HL-60/S4 (cell line): ENCODE measurements around the gene MALT1.

Experiments used
- in situ Hi-C: fragments of 300-500 bp; cut with MboI; formaldehyde crosslinking; loops from 2 replicates; pipeline ENCODE4 v1.14.3; 2022; ENCODE audit warnings: low sequenced_read_pairs

MALT1 gene

GRCh38 chr18:58653814-58654509, 17.3 kb upstream of the MALT1 start:
- in situ Hi-C loops = no loop called here

DNA sequence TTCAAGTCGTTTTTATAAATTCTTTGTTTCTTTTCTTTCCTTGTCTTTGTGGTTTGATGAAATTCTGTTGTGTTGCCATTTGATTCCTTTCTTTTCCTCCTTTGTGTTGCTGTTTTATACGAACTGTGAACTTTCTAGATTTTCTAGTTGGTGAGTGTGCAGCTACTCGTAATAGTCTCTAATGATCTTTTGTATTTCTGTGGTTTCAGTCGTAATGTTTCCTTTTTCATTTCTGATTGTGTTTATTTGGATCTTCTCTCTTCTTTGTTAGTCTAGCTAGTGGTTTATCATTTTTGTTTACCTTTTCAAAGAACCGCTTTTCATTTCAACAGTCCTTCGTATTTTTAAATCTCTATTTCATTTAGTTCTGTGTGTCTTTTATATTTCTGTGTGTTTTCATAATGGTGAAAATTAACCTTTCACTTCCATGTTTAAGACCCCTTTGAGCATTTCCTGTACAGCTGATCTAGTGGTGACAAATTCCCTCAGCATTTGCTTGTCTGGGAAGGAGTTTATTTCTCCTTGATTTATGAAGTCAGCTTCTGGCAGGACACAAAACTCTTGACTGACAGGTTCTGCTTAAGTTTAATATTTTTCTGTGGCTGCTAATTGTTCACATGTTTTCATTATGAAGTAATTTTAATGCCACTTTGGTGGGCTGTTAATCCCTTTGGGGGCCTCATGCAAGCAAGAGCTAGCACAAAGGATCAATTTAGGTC, 16.2 kb upstream of the MALT1 start:
- in situ Hi-C loops = no loop called here

- in situ Hi-C loops = no loop called here
Measured at GRCh38 chr18:58657081-58657480, 14.2 kb upstream of the MALT1 start.

DNA sequence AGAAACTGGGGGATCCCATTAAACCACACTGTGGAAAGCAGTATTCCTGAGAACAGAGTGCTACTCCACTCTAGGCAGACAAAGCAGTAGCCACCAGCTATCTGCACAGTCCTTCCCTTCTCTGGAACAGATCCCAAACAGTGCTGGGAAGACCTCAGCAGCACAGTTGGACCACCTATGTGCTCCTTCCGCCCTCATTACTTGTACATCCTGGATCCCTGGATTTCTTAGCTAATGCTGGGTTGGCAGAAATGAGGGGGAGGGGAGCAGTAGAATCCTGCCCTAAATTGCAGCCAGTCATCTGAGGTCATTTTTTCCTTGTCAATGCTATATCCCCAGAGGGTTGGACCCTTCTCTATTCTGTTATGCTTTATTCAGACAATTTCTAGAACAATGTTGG, 13.8 kb upstream of the MALT1 start:
- in situ Hi-C loops = no loop called here

DNA sequence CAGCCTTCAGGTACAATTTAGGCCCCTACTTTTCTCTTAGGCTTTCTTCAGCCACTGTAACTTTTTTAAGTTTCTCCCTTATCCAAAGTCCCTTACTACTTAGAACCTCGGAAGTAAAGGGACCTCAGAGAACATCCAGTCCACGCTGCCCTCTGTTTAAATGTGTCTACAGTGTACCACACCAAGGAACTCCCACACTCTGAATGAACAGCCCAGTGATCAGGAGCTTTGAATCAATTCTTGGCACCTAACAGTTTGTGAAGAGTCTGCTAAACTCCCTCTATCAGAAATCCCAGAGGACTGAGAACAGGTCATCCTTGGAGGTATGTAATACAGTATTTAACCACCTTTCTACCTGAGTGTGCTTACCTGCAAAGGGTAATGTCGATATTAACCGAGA, 11.6 kb upstream of the MALT1 start:
- in situ Hi-C loops = no loop called here

DNA sequence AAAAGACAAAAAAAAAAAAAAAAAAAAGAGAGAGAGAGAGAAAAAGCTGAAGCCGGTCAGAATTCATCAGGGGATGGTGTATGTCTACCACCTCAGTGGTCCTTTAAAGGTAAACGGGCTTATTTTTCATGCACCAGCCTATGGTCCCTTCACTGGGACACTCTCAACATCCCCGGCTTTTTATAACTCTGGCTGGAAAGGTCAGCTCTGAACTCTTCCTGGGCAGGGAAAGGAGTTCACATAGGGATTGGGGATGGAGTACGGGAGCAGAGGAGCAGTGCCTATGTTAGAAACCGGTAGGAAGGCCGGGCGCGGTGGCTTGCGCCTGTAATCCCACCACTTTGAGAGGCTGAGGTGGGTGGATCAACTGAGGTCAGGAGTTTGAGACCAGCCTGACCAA, 10.3 kb upstream of the MALT1 start:
- in situ Hi-C loops = no loop called here

- in situ Hi-C loops = no loop called here
Measured at GRCh38 chr18:58661423-58661822, 9.8 kb upstream of the MALT1 start.

DNA sequence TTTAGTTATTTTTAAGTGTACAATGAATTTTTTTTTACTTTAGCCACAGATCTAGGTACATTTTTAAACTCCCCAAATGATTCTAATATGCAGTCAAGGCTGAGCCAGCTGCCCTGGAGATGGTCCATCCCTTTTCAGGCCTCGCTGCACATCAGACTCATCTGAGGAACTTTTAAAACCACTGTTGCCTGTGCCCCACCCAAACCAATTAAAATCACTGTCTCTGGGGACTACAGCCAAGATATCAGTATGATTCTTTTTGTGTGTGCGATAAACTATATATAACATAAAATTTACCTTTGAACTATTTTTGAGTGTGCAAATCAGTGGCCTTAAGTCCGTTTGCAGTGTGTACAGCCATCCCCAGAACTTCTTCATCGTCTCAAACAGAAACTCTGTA, 9.1 kb upstream of the MALT1 start:
- in situ Hi-C loops = no loop called here

GRCh38 chr18:58666176-58666575, 5.1 kb upstream of the MALT1 start:
- in situ Hi-C loops = no loop called here

DNA sequence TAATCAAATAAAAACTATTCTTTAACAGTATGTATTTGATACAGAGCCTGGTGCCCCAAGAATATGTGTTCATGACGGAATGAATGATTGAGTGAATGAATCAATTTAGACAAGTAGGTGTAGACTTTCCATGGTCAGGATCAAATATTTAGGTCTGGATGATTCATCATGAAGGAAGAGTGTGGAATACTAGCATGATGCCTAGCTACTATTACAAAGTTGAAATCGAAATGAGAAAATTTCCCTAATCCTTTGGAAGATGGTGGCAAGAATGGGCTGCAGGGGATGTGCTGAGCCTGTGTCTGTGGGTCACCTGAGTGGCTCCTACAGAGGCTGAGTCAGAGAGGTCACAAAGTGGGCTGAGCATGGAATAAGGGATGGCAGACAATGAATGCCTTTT, 3.1 kb upstream of the MALT1 start:
- in situ Hi-C loops = no loop called here

- in situ Hi-C loops = no loop called here
Measured at GRCh38 chr18:58668897-58669296, 2.4 kb upstream of the MALT1 start.

GRCh38 chr18:58669731-58670378, 1.4 kb upstream of the MALT1 start:
- in situ Hi-C loops = no loop called here

DNA sequence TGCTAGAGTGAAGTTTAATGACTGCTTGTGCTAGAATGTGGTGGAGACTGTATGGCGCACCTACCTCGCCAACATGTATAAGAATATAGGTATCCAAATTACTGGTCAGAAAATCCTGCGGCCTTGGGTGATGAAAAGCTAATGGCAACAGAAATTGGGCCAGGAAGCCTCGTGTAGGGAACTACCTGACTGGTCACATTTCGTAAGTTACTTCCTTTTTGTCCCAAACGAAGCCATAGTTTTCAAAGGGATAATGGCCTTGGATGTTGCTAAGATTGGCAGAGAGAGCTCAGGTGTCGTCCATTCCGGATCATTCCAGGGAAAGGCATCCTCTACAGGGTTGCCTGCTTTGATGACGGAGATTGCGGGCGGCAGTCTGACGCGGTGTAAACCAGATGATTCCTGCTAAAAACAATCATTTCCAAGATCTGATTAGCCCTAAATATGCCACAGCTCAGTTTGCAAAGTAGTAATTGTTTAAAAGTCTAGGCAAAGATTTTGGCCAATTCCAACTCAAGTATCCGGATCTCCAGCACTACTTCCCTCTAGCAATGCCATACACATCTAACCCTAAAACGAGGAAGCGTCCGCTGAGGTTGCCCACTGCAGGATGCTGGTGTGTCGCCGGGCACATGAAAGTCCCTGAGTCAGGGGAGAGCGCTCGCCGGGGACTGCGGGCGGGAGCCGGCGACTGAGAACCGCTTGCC, 708 bp upstream of the MALT1 start:
- in situ Hi-C loops = no loop called here

GRCh38 chr18:58671632-58672564, 633 bp downstream of the MALT1 start:
- in situ Hi-C loops = no loop called here

- in situ Hi-C loops = no loop called here
Measured at GRCh38 chr18:58674159-58674558, 2.9 kb downstream of the MALT1 start.

DNA sequence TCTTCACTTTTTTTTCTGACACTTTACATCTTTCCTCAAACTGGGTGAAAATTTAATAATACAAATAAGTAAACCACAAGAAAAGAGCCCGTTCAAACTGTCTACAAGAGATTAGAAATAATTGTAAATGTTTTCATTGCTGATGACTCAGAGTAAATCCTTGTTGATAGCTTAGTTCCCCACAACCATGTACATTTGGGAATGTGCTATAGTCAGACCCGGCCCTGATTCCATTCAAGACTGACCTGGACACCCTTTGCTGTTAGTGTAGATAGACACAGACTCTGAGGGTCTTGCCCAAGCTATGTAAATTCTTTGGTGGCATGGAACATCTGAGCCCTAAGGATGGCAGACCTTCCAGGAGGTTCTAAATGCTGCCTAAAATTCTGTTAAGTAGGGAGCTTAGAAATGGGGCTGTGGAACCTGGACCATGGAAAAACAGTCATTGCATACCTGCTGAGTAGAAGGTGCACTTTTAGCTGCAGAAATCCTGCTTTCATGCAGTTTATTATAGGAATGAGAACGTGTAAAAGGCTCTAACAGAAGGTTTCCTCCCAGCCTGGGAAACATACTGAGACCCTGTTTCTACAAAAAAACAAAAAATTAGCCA, 3.7 kb downstream of the MALT1 start:
- in situ Hi-C loops = no loop called here

DNA sequence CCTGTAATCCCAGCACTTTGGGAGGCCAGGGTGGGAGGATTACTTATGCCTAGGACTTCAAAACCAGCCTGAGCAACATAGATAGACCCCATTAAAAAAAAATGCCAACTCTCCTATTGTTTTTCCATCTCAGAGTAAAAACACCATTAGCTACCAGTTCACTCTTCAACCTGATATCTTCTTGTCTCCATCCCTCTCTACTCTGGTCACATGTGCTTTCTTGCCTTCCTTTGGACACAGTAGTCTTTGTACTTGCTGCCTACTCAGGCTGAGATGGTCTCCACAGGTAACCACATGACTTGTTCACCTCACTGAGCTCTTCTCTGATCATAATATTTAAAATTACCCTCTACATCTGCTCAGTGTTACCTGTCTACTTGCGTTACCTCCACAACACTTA, 5.0 kb downstream of the MALT1 start:
- in situ Hi-C loops = no loop called here

- in situ Hi-C loops = no loop called here
Measured at GRCh38 chr18:58682429-58683069, 11.3 kb downstream of the MALT1 start.

DNA sequence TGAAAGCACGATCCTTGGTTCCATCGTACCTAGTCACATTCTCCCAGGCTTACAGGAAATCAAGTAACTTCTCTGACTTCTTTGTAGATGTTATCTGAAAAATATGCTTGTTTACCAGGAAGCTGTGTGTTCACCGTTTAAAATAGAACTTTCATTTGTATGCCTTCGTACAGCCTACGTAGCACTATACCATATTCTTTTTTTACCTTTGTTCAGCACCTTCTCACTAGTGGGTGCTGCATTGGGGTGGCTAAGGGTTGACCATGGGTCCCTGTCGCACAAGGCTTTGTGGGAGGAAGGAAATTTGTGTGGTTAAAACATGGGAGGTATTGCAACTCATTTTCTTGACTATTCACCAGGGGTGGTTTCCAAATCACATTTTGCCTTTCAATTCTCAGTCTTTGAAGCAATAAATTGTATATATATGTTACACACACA, 16.6 kb downstream of the MALT1 start:
- in situ Hi-C loops = no loop called here

- in situ Hi-C loops = no loop called here
Measured at GRCh38 chr18:58690259-58690658, 19.0 kb downstream of the MALT1 start.
